Esophagus squamous epithelium (tissue), 5 donors: Measurements from ENCODE around the gene KANK3. TPM values are rescaled to one million over a fixed set of nuclear protein-coding genes. Genes with fewer than 3 reads are reported as not detected.

ENCODE experiments used
- DNase-seq: peaks from one replicate; lab custom pipeline; 2025; lab: John Stamatoyannopoulos, UW
- H3K27ac ChIP-seq, 4 donors: fragments of 200-600 bp; sonication (generic); one replicate each; pipeline ENCODE4 v1.5.1; 2016 to 2019; ENCODE audit warnings: mild to moderate bottlenecking in 1 of 4
- H3K27me3 ChIP-seq, 4 donors: fragments of 200-600 bp; sonication (generic); 1 replicate in 3 of 4; 2 replicates in 1 of 4; pipeline versions ENCODE4 v1.5.1 to v1.6.0; 2017 to 2021; ENCODE audit warnings: antibody characterized with exemption in 1 of 4
- H3K36me3 ChIP-seq, 3 donors: fragments of 200-600 bp; sonication (generic); one replicate each; pipeline ENCODE4 v1.5.1; 2016 to 2019
- H3K4me1 ChIP-seq, 3 donors: fragments of 200-600 bp; sonication (generic); one replicate each; pipeline ENCODE4 v1.5.1; 2017 to 2019
- H3K4me3 ChIP-seq, 4 donors: fragments of 200-600 bp; sonication (generic); 1 replicate in 3 of 4; 2 replicates in 1 of 4; pipeline ENCODE4 v1.5.1; 2016 to 2019; ENCODE audit warnings: mild to moderate bottlenecking in 2 of 4, moderate library complexity in 1 of 4
- H3K9me3 ChIP-seq, 3 donors: fragments of 200-600 bp; sonication (generic); one replicate each; pipeline ENCODE4 v1.5.1; 2016 to 2019
- CTCF ChIP-seq, 6 experiments: fragments of 450-650 bp in 4 of 6; fragments of 200-600 bp in 2 of 6; sonication (generic) in 2 of 6; IDR thresholded peaks; one replicate each; pipeline ENCODE4 v1.5.1; 2016 to 2019; ENCODE audit warnings: antibody characterized with exemption in 6 of 6, mild to moderate bottlenecking in 4 of 6, moderate library complexity in 4 of 6
- POLR2A ChIP-seq, 4 donors: fragments of 450-650 bp; IDR thresholded peaks; one replicate each; pipeline ENCODE4 v1.6.1; 2017; ENCODE audit warnings: antibody characterized with exemption in 4 of 4, mild to moderate bottlenecking in 4 of 4, moderate library complexity in 3 of 4
- WGBS, 2 donors: methylation state at CpG; one replicate each; pipeline ENCODE4 v1.1.5; 2018; 5-methylcytosine and 5-hydroxymethylcytosine counted together
- intact Hi-C: fragments of 100-400 bp; cut with DNase I; formaldehyde crosslinking; loops from one replicate; pipeline ENCODE4 v1.15.0; 2022
- total RNA-seq, 4 donors: library from RNA; depleted of rRNA; stranded (reverse); fragments of >200 nt; gene quantifications; one replicate each; pipeline ENCODE4 v1.1.0, GENCODE V29; 2016
- donor health status: DM: yes; HTN: yes; CAD: no.

Gene KANK3
- total RNA-seq, 4 donors from 2014 or later: 2.9 to 8.8 (median 4.4) TPM

GRCh38 chr19:8370176-8371010 lies 27.3 kb upstream of the KANK3 start:
- TF ChIP-seq POLR2A (IDR thresholded peaks at IDR 0.05) (no peak), CTCF (IDR thresholded peaks at IDR 0.05) (no peak)
- peaks cover 0 to under 1% (median 0%) of the 10 kb centered on the region in 4 donors for H3K27me3 ChIP-seq
- H3K4me3 ChIP-seq: no peak overlapping the region
- intact Hi-C loops: no loop called here
- H3K36me3 ChIP-seq: peaks cover 0 to 75% (median 7%) of the 10 kb centered on the region in 3 donors
- 77% methylated on average over 14 to 15 of the region's 19 CpGs for WGBS, 2 donors
- H3K4me1 ChIP-seq: peaks cover 18 to 42% (median 29%) of the 10 kb centered on the region in 3 donors
- peak overlapping the region in 1 of 4 donors; percentile 62 for H3K27ac ChIP-seq
- H3K9me3 ChIP-seq: no peaks in the 10 kb centered on the region
- no peak for DNase-seq

GRCh38 chr19:8367327-8368001 lies 24.4 kb upstream of the KANK3 start:
- Histone ChIP-seq H3K27me3 (peaks cover 0 to 17% (median 0%) of the 10 kb centered on the region in 4 donors), H3K27ac (peak overlapping the region; percentile 35 to 90 (median 50)), H3K36me3 (peaks cover 0 to 49% (median 0%) of the 10 kb centered on the region in 3 donors), H3K9me3 (no peaks in the 10 kb centered on the region), H3K4me3 (peak overlapping the region in 1 of 4 donors; percentile 83), H3K4me1 (peaks cover 43 to 64% (median 46%) of the 10 kb centered on the region in 3 donors)
- intact Hi-C loops: no loop called here
- 19 to 21% methylated on average over 19 to 23 of the region's 23 CpGs for WGBS, 2 donors
- DNase-seq: no peak
- TF ChIP-seq POLR2A (IDR thresholded peaks at IDR 0.05): no peak
- no peak for TF ChIP-seq CTCF (IDR thresholded peaks at IDR 0.05)

GRCh38 chr19:8366961-8367326 lies 23.9 kb upstream of the KANK3 start:
- H3K4me1 ChIP-seq: peaks cover 47 to 69% (median 52%) of the 10 kb centered on the region in 3 donors
- peak overlapping the region in 1 of 4 donors; percentile 83 for H3K4me3 ChIP-seq
- no peak for TF ChIP-seq POLR2A (IDR thresholded peaks at IDR 0.05)
- no peaks in the 10 kb centered on the region for H3K9me3 ChIP-seq
- H3K36me3 ChIP-seq: peaks cover 0 to 44% (median 0%) of the 10 kb centered on the region in 3 donors
- no peak for DNase-seq
- H3K27me3 ChIP-seq: peaks cover 0 to 17% (median 0%) of the 10 kb centered on the region in 4 donors
- intact Hi-C loops: no loop called here
- WGBS, 2 donors: 65 to 75% methylated on average over 7 to 8 of the region's 13 CpGs
- peak overlapping the region; percentile 35 to 90 (median 50) for H3K27ac ChIP-seq

GRCh38 chr19:8366121-8366581 lies 23.1 kb upstream of the KANK3 start:
- Histone ChIP-seq H3K4me3 (peak overlapping the region in 2 of 4 donors; percentile 65 to 83), H3K4me1 (peaks cover 52 to 77% (median 59%) of the 10 kb centered on the region in 3 donors), H3K36me3 (peaks cover 0 to 36% (median 0%) of the 10 kb centered on the region in 3 donors), H3K27me3 (peaks cover 0 to 17% (median 0%) of the 10 kb centered on the region in 4 donors), H3K27ac (peak overlapping the region in 1 of 4 donors; percentile 90), H3K9me3 (no peaks in the 10 kb centered on the region)
- TF ChIP-seq POLR2A (IDR thresholded peaks at IDR 0.05) (no peak), CTCF (IDR thresholded peaks at IDR 0.05) (no peak)
- 93 to 94% methylated on average over 5 to 6 of the region's 11 CpGs for WGBS, 2 donors
- no peak for DNase-seq
- intact Hi-C loops: no loop called here
